Spinal cord (tissue), 10 donors: Measurements from ENCODE around the gene PON3. TPM values are rescaled to one million over a fixed set of nuclear protein-coding genes. Genes with fewer than 3 reads are reported as not detected.

Source experiments
- DNase-seq, 6 donors: peaks; one replicate each; pipeline versions ENCODE4 v3.0.0 to v3.0.0-alpha.2; 2013 to 2015; ENCODE audit warnings: low spot score in 6 of 6, low read depth in 4 of 6
- H3K27ac ChIP-seq: one replicate; pipeline ENCODE4 v1.5.1; 2013; ENCODE audit warnings: low read depth, low read length, control low read depth
- H3K27me3 ChIP-seq: one replicate; pipeline ENCODE4 v1.6.1; 2013; ENCODE audit warnings: low read length; ENCODE audit not compliant: control insufficient read depth, insufficient read depth
- H3K36me3 ChIP-seq: one replicate; pipeline ENCODE4 v1.6.1; 2013; ENCODE audit warnings: low read length; ENCODE audit not compliant: control insufficient read depth, insufficient read depth
- H3K4me1 ChIP-seq: one replicate; pipeline ENCODE4 v1.6.1; 2013; ENCODE audit warnings: low read length; ENCODE audit not compliant: control insufficient read depth, insufficient read depth
- H3K4me3 ChIP-seq: one replicate; pipeline ENCODE4 v1.5.1; 2013; ENCODE audit warnings: low read depth, low read length, control low read depth
- H3K9me3 ChIP-seq: one replicate; pipeline ENCODE4 v1.6.1; 2013; ENCODE audit warnings: low read length; ENCODE audit not compliant: control insufficient read depth, insufficient read depth
- WGBS: methylation state at CpG from one replicate; pipeline ENCODE4 v1.1.5; 2013; ENCODE audit warnings: missing lambda C conversion rate; ENCODE audit not compliant: insufficient coverage; 5-methylcytosine and 5-hydroxymethylcytosine counted together
- polyA plus RNA-seq, 2 donors: library from polyadenylated mRNA; unstranded; fragments of 120-200 nt; gene quantifications; one replicate each; pipeline ENCODE4 v1.2.1, GENCODE V29; 2013; ENCODE audit not compliant: insufficient read length in 2 of 2
- total RNA-seq, 2 donors: library from RNA; depleted of rRNA in 1 of 2; stranded (reverse); fragments of 120-200 nt in 1 of 2; fragments of >200 nt in 1 of 2; gene quantifications; one replicate each; pipeline versions ENCODE4 v1.2.3 to v1.2.4, GENCODE V29; 2013 to 2014
- donor health status: healthy.

PON3 gene
- total and polyA plus RNA-seq, 4 donors, result 3.5 to 4.3 (median 4.0) TPM

DNA sequence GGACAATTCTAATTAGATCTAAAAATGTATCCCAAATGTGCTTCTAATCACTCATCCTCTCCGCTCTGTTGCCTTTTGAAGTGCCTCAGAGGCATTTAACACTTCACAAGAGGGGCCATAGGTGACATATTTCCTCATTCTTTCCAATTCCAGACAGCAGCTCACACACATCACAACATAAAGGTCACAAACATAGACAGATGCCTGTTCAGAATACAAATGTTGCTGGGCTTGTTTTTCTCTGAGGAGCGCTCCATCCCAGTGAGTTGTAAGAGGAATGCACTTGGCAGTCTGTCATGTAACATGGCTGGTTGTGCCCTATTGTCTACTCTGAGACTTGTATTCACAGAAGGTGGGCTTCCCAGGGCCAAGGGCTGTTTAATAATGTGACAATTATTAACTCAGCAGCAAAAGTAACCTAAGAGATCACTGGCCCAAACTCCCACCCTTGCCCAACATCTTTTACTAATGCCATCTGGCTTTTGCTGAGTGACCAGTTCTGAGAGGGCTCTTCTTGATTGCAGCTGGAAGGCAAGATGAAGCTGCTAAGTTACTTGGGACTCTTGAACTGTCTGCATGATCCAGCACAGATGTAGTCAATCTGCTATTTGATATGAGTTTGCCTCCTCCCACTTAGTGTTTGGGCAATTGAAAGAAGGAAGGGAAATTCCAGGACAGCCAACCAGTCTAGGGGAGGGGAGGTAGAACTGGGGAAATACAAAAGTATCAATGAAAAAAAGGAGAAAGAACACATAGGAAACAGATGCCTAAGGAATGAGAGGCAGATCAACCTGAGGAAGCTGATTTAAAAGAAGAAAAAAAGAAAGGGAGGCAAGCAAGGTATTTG lies 25.0 kb upstream of the PON3 start:
- no peak overlapping the region for H3K4me3 ChIP-seq
- H3K27me3 ChIP-seq, result no peaks in the 10 kb centered on the region
- WGBS, result 47% methylated on average over 2 of the region's 2 CpGs
- no peak overlapping the region for H3K27ac ChIP-seq
- H3K4me1 ChIP-seq, result no peaks in the 10 kb centered on the region
- no peaks in the 10 kb centered on the region for H3K9me3 ChIP-seq
- H3K36me3 ChIP-seq, result no peaks in the 10 kb centered on the region
- peak in 4 of 6 donors; percentile 28 to 85 (median 56) for DNase-seq

DNA sequence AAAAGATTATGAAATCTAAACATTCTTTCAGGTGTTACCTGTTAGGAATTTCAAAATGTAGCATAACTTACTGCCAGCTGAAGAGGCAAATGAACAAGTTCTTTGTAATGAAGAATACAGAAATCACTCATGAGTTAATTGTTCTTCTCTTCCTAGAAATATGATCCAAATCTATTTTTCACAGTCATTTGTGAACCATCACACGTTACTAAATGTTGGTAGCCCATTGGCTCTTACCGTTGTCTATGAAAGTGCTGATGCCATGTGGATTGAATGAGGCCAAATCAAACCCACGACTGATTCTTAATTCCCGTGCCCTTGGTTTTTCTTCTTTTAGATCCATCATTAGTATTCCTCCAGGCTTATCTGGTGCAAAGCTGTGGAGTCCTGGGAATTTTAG lies 15.9 kb upstream of the PON3 start:
- Histone ChIP-seq H3K27ac (no peak overlapping the region), H3K36me3 (no peaks in the 10 kb centered on the region), H3K4me1 (no peaks in the 10 kb centered on the region), H3K9me3 (no peaks in the 10 kb centered on the region), H3K4me3 (no peak overlapping the region), H3K27me3 (no peaks in the 10 kb centered on the region)
- DNase-seq, result no peak
- 100% methylated on average over 1 of the region's 4 CpGs for WGBS

DNA sequence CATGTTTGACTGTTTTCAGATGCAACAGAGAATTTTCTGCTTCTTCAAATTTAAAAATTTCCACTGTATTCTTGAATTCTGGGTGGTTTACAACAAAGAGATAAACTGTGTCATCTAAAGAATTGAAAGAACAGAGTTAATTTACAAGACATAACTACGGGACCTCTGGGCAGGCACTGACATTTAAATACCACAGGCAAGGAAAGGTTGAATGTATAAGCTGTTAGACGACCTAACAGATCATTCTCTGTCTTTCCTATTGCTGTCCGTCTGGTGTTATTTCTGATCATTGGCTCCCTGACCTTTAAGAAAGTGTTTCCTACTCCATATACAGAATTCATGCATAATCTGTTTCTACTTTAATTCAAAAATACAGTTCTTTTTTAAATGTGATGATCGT lies 15.5 kb upstream of the PON3 start:
- no peaks in the 10 kb centered on the region for H3K27me3 ChIP-seq
- H3K4me3 ChIP-seq, result no peak overlapping the region
- H3K36me3 ChIP-seq, result no peaks in the 10 kb centered on the region
- H3K27ac ChIP-seq, result no peak overlapping the region
- H3K4me1 ChIP-seq, result no peaks in the 10 kb centered on the region
- no peak for DNase-seq
- 83% methylated on average over 1 of the region's 4 CpGs for WGBS
- no peaks in the 10 kb centered on the region for H3K9me3 ChIP-seq

DNA sequence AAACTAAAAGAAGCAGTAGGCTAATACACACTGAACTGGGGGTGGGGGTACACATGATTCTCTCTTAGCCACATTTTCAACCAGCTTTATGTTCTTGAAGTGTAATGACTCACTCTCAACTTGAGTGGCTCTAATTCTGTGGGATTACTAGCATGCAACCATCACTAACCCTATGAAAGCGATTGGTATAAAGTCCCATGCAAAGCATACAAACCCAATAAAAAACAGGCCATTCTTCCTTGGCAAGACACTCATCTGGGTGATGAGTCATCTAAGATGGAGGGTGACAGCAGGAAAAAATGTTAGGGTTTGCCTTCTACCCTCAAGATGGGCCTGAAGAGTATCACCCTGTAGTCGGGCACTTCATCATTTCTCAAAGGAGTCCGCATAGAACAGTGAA lies 14.9 kb upstream of the PON3 start:
- Histone ChIP-seq H3K4me3 (no peak overlapping the region), H3K27ac (no peak overlapping the region), H3K36me3 (no peaks in the 10 kb centered on the region), H3K4me1 (no peaks in the 10 kb centered on the region), H3K9me3 (no peaks in the 10 kb centered on the region), H3K27me3 (no peaks in the 10 kb centered on the region)
- DNase-seq, result no peak
- WGBS, result no CpG with 5 or more reads among the region's 3 CpGs

DNA sequence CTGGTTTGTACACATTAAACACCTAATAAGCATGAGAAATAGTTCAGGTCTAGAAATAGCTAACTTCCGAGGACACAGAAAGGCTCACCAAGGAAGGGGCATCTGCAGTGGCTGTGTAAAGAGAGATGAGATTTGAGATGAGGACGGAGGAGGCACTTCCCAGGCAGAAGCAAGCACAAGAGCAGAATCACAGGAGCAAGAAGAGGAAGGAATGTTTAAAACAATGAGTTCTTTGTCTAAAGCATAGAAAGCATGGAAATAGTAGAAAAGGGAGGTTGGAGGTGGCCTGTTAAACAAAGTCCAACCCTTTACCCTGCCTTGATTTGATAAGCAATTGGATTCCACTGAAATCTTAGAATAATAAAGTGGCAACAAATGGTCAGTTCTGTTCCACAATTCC lies 11.6 kb upstream of the PON3 start:
- no peaks in the 10 kb centered on the region for H3K27me3 ChIP-seq
- WGBS, result 53% methylated on average over 2 of the region's 2 CpGs

DNA sequence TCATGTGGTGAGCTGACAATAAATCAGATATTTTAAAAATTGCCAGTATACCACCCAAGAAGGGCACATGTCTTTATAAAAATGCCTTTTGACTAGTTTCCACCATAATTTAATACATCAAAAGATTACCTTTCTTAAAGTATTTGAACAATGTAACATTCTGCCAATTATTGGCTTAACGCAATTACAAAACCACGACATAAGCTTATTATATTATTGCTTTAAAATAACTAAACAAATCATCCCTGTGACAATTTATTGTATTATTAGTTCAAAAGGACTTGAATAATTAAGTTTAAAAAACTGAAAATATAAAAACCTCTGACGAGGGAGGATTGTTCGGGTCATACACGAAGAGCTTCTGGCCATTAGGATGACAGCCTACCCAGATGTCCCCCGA lies 9.6 kb upstream of the PON3 start:
- Histone ChIP-seq H3K9me3 (no peaks in the 10 kb centered on the region), H3K4me1 (no peaks in the 10 kb centered on the region), H3K27ac (no peak overlapping the region), H3K36me3 (no peaks in the 10 kb centered on the region), H3K4me3 (no peak overlapping the region), H3K27me3 (no peaks in the 10 kb centered on the region)
- no peak for DNase-seq
- no CpG with 5 or more reads among the region's 6 CpGs for WGBS

More for the DNA sequence above, 11.6 kb upstream of the PON3 start:
- H3K4me3 ChIP-seq, result no peak overlapping the region
- no peaks in the 10 kb centered on the region for H3K4me1 ChIP-seq
- DNase-seq, result no peak
- H3K27ac ChIP-seq, result no peak overlapping the region
- H3K9me3 ChIP-seq, result no peaks in the 10 kb centered on the region
- H3K36me3 ChIP-seq, result no peaks in the 10 kb centered on the region

DNA sequence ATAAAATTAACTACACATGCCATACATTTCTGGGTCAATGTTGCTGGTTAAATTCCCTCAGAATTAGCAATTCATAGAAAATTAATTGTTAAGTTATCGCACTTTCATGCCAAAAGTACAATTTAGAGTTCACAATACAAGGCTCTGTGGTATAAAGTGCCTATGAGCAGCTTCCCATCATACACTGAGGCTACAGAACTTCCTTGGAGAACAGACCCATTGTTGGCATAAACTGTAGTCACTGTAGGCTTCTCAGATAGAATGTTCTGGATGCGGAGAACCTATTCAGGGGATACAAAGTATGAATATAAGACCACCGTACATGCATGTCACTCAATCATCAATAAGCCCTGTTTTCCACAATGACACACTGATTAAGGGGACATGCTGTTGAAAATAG lies 9.0 kb upstream of the PON3 start:
- whole genome bisulfite sequencing, result no CpG with 5 or more reads among the region's 3 CpGs
- Histone ChIP-seq H3K36me3 (no peaks in the 10 kb centered on the region), H3K27me3 (no peaks in the 10 kb centered on the region), H3K27ac (peak overlapping the region; percentile 53), H3K4me1 (no peaks in the 10 kb centered on the region), H3K4me3 (no peak overlapping the region), H3K9me3 (no peaks in the 10 kb centered on the region)
- DNase-seq, result peak in 1 of 6 donors; percentile 14

DNA sequence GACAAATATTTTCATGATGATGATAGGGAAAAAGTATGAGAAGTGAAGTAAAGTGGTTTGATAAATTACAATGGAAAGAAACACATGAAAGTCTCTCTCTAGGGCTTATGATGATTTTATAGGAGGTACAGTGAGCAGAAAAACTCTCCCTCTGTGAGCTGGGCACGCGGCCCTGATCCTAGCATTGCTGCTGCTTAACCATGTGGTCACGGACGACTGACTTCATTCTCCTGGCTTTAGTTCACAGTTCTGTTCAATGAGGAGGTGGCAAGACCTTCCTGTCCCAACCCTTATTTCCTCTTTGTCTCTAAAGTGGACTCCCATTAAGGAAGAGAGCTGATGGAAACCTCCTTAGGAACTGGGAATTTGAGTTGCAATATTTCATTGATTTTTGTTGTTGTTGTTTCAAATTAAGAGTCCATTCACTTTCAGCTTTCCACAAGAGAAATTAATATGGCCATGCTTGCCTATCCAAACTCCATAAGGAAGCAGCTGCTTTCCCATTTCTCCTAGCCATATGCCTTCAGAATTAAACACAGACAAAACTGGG lies 8.2 kb upstream of the PON3 start:
- DNase-seq, result peak in 2 of 6 donors; percentile 42 to 56
- no CpG with 5 or more reads among the region's 4 CpGs for WGBS
- Histone ChIP-seq H3K36me3 (no peaks in the 10 kb centered on the region), H3K27me3 (no peaks in the 10 kb centered on the region), H3K9me3 (no peaks in the 10 kb centered on the region), H3K4me1 (no peaks in the 10 kb centered on the region), H3K4me3 (no peak overlapping the region), H3K27ac (no peak overlapping the region)

DNA sequence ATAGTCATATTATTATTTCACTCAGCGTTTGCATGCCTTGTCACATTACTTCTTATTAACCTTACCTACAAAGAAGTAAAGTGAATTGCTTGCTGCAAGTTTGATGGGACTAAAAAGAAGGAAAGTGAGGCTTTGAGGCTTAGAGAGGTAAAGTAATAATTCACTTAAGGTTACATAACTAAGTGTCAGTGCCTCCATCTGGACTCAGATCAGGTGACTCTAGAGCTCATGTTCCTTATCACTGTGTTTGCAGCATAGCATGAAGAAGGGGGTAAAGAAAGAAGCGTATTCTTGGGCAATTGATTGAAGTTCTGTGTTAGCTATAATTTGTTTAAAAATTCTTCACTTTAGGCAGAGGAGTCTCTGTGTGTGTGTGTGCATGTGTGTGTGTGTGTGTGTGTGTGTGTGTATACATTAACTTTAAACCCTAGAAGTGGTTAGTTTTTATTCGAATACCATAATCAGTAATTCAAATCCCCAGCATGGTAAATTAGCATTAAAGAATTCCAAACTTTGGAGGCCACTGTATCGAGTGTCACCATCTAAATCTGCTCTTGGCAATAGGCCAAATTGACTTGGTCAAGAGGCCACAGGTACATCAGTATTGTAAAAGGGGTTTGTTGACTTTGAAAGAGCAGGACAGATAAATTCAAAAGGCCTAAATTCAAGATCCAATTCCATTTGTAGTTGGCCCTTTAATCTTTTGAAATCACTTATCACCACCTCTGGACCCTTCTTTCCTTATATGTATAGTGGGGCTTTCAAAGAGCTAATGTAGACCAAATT lies 2.2 kb upstream of the PON3 start:
- peaks cover 9% of the 10 kb centered on the region for H3K27me3 ChIP-seq
- peaks cover 8% of the 10 kb centered on the region for H3K4me1 ChIP-seq
- no peak for DNase-seq
- no peak overlapping the region for H3K27ac ChIP-seq
- H3K4me3 ChIP-seq, result no peak overlapping the region
- H3K9me3 ChIP-seq, result peaks cover 1% of the 10 kb centered on the region
- no peaks in the 10 kb centered on the region for H3K36me3 ChIP-seq
- WGBS, result 100% methylated on average over 1 of the region's 4 CpGs
